HFF-Myc (cell line): Measurements from ENCODE around the gene TCERG1L.

Experiments
- DNase-seq: peaks from one replicate; pipeline ENCODE4 v3.0.0-alpha.2; 2011; ENCODE audit warnings: low read depth; ENCODE audit errors: extremely low read depth
- H3K4me3 ChIP-seq: replicated peaks from 2 replicates; pipeline ENCODE4 v1.5.1; 2011; ENCODE audit warnings: low read depth, mild to moderate bottlenecking, control low read depth, low read length
- CTCF ChIP-seq: IDR thresholded peaks from 2 replicates; pipeline ENCODE4 v1.5.1; 2012; ENCODE audit warnings: mild to moderate bottlenecking, low read depth, low read length, control low read depth; ENCODE audit errors: missing control alignments

TCERG1L gene

DNA sequence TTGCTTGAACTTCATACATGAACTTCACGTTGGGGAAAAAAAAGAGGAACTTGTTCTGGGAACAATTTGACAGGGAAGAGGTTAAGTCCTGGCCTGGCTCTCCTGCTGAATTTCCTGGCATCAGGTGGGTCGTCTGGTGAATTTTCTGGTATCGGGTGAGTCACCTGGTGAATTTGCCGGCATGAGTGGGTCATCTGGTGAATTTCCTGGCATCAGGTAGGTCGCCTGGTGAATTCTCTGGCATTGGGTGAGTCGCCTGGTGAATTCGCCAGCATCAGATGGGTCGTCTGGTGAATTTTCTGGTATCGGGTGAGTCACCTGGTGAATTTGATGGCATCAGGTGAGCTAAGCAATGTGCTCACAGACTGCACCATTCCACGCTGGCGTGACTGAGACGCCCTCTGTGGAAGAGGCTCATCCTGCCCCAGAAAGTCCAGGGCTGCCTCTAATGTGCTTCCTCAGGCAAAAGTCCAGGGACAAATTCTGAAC lies 255.4 kb downstream of the TCERG1L start:
- DNase-seq = no peak
- H3K4me3 ChIP-seq = no peak overlapping the region
- no peak for TF ChIP-seq CTCF

DNA sequence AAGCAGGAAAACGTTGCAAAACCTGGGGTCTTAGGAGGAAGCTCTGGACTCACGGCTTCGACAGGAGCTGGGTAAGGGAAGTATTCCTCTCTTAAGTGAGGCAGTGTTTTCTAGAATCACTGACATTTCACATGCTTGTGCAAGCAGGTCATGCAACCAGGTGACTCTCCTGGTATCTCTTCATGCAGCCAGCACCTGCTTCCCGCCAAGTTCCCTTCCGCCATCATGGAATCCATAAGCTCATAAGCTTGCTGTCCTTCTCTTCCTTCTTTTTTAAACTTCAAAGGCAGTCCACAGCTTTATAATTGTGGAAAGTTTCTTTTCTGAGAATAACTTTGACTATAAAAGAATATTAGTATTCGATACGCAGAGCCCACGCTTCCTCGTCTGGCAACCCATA lies 256.1 kb downstream of the TCERG1L start:
- TF ChIP-seq CTCF = no peak
- DNase-seq = no peak
- H3K4me3 ChIP-seq = no peak overlapping the region

DNA sequence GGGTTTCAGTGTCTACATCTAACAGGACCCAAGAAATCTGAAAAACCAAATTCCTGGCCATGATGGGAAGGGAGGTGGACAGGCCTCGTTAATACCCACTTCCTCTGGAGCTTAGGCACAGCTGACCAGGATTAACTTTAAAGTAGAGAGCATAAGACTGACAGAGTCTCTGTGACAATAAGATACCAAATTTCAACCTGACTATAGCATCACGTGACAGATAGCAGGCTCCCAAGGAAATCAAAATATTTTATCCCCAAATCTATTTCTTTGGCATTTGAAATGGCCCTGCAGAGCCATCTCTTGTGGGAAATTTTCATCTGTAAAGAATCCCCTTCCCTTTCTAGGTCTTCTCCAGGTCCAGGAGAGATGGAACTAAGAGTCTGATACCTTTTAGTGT lies 258.3 kb downstream of the TCERG1L start:
- DNase-seq = no peak
- no peak overlapping the region for H3K4me3 ChIP-seq
- TF ChIP-seq CTCF = no peak

- no peak overlapping the region for H3K4me3 ChIP-seq
- no peak for TF ChIP-seq CTCF
- DNase-seq = no peak
Measured at GRCh38 chr10:131050162-131050766, 261.3 kb downstream of the TCERG1L start.

DNA sequence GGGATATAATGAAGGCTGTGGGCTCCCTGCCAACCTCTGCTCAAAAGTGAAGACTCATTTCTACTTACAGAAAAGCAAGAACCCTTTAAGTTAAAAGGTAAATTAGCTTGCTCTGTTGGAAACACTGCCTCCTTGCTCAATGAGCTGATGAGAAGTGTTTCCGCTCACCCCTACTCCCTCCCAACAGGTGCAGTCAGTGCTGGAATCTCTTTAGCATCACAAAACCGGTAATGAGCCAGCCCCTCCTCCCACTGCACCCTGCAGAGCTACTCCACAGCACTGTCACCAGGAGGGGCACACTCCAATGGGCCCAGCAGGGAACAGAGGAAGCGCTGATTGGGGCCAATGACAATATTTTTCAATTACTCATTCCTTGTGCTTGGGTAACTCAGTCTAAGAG lies 262.5 kb downstream of the TCERG1L start:
- no peak for TF ChIP-seq CTCF
- DNase-seq = no peak
- no peak overlapping the region for H3K4me3 ChIP-seq

- H3K4me3 ChIP-seq = no peak overlapping the region
- no peak for DNase-seq
- no peak for TF ChIP-seq CTCF
Measured at GRCh38 chr10:131048606-131049005, 262.9 kb downstream of the TCERG1L start.

GRCh38 chr10:131047501-131047900 lies 264.0 kb downstream of the TCERG1L start:
- no peak overlapping the region for H3K4me3 ChIP-seq
- TF ChIP-seq CTCF = no peak
- no peak for DNase-seq
